Progenitor cell of endocrine pancreas (in vitro differentiated cells): ENCODE results near the gene SH3BP5. TPM values are rescaled to one million over a fixed set of nuclear protein-coding genes. Genes with fewer than 3 reads are reported as not detected.
"Not testable (repeated sequence)": the region's sequence is repeated elsewhere in the genome, so short reads cannot be mapped to it uniquely, and the experiment has no call there.

Experiments used
- DNase-seq: peaks from one replicate; pipeline ENCODE4 v3.0.0; 2021; ENCODE audit warnings: low spot score; ENCODE audit not compliant: unreplicated experiment
- H3K27ac Mint-ChIP-seq: 2 replicates; pipeline ENCODE4 v1.8.0; 2021; ENCODE audit warnings: mild to moderate bottlenecking, moderate library complexity, mixed read lengths
- H3K27me3 Mint-ChIP-seq: 2 replicates; pipeline ENCODE4 v1.8.0; 2021; ENCODE audit warnings: mixed read lengths
- H3K36me3 Mint-ChIP-seq: 2 replicates; pipeline ENCODE4 v1.8.0; 2022; ENCODE audit warnings: mixed read lengths; ENCODE audit not compliant: insufficient read depth
- H3K4me1 Mint-ChIP-seq: 2 replicates; pipeline ENCODE4 v1.8.0; 2021; ENCODE audit warnings: low read depth, mixed read lengths
- H3K4me3 Mint-ChIP-seq: 2 replicates; pipeline ENCODE4 v1.8.0; 2021; ENCODE audit warnings: low read depth, mild to moderate bottlenecking, moderate library complexity, mixed read lengths
- H3K9me3 Mint-ChIP-seq: 2 replicates; pipeline ENCODE4 v1.8.0; 2021; ENCODE audit warnings: low read depth, mixed read lengths
- total RNA-seq: library from RNA; stranded (reverse); gene quantifications from 2 replicates; pipeline ENCODE4 v1.2.1, GENCODE V29; 2021
- TF ChIP-seq, protein P1 (sequence below): fragments of 200-600 bp; sonication (generic); IDR thresholded peaks from one replicate; pipeline ENCODE4 v1.5.0; 2021; ENCODE audit warnings: antibody characterized with exemption, mild to moderate bottlenecking; ENCODE audit not compliant: unreplicated experiment

The SH3BP5 gene
- total RNA-seq, 1 donor from 2014 or later, result 11.6 TPM

DNA sequence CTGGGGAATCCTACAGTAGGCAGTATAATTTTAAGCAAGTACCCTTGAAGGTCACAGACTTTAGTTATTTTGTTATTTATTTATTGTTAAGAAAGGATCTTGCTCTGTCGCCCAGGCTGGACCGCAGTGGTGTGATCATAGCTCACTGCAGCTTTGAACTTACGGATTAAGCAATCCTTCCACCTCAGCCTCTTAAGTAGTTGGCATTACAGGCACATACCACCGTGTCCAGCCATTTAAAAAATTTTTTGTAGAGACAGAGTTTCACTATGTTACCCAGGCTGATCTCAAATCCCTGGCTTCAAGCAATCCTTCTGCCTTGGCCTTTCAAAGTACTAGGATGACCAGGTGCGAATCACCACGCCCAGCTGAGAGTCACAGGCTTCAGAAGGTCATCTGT lies 22.1 kb upstream of the SH3BP5 start:
- no peaks in the 10 kb centered on the region for H3K36me3 Mint-ChIP-seq
- H3K9me3 Mint-ChIP-seq, result peaks cover 12% of the 10 kb centered on the region
- H3K4me1 Mint-ChIP-seq, result peaks cover 7% of the 10 kb centered on the region
- no peak for DNase-seq
- no peak overlapping the region for H3K4me3 Mint-ChIP-seq
- no peak overlapping the region for H3K27ac Mint-ChIP-seq
- no peaks in the 10 kb centered on the region for H3K27me3 Mint-ChIP-seq
- TF ChIP-seq, protein P1, sequence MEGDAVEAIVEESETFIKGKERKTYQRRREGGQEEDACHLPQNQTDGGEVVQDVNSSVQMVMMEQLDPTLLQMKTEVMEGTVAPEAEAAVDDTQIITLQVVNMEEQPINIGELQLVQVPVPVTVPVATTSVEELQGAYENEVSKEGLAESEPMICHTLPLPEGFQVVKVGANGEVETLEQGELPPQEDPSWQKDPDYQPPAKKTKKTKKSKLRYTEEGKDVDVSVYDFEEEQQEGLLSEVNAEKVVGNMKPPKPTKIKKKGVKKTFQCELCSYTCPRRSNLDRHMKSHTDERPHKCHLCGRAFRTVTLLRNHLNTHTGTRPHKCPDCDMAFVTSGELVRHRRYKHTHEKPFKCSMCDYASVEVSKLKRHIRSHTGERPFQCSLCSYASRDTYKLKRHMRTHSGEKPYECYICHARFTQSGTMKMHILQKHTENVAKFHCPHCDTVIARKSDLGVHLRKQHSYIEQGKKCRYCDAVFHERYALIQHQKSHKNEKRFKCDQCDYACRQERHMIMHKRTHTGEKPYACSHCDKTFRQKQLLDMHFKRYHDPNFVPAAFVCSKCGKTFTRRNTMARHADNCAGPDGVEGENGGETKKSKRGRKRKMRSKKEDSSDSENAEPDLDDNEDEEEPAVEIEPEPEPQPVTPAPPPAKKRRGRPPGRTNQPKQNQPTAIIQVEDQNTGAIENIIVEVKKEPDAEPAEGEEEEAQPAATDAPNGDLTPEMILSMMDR, result no peak

DNA sequence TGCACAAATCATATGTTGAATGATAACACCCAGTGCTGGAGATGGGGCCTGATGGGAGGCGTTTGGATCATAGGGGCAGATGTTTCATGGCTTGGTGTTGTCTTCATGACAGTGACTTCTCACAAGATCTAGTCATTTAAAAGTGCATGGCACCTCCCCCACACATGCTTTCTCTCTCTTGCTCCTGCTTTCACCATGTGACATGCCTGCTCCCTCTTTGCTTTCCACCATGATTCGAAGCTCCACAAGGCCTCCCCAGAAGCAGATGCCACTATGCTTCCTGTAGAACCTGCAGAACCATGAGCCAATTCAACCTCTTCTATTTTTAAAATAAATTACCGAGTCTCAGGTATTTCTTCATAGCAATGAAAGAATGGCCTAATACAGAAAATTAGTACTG lies 17.8 kb upstream of the SH3BP5 start:
- Mint-ChIP-seq H3K4me1 (peaks cover 6% of the 10 kb centered on the region), H3K9me3 (peaks cover 12% of the 10 kb centered on the region), H3K36me3 (no peaks in the 10 kb centered on the region), H3K27ac (no peak overlapping the region), H3K27me3 (no peaks in the 10 kb centered on the region), H3K4me3 (no peak overlapping the region)
- DNase-seq, result no peak
- TF ChIP-seq, protein P1, result no peak

DNA sequence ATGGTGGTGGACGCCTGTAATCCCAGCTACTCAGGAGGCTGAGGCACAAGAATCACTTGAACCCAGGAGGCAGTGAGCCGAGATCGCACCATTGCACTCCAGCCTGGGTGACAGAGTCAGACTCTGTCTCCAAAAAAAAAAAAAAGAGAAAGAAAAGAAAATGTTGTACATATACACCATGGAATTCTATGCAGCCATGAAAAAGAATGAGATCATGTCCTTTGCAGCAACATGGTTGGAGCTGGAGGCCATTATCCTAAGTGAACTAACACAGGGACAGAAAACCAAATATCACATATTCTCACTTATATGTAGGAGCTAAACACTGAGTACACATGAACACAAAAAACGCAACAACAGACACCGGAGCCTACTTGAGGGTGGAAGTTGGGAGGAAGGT lies 17.1 kb upstream of the SH3BP5 start:
- not testable (repeated sequence) for H3K36me3 Mint-ChIP-seq, DNase-seq, H3K27ac Mint-ChIP-seq, H3K27me3 Mint-ChIP-seq, H3K4me3 Mint-ChIP-seq
- H3K4me1 Mint-ChIP-seq, result peaks cover 10% of the 10 kb centered on the region
- H3K9me3 Mint-ChIP-seq, result peaks cover 12% of the 10 kb centered on the region

DNA sequence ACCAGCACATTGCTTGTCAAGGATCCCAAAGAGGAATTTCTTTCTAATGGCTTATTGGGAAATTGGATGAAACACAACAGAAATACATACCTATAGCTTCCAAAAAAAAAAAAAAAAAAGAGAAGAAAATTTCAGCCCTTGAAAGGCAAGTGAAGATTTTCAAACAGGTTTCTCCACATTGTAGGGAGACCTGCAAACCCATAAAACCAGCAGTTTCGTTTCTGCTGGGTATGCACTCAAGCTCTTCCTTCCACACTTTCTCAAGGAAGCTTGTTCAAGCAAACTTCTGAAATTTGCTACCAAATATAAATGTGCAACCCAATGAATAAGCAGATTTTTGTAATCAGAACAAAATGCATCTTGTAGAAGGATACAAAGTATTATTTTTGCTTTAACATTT lies 15.9 kb upstream of the SH3BP5 start:
- H3K4me1 Mint-ChIP-seq, result peaks cover 13% of the 10 kb centered on the region
- no peaks in the 10 kb centered on the region for H3K27me3 Mint-ChIP-seq
- no peak overlapping the region for H3K27ac Mint-ChIP-seq
- H3K36me3 Mint-ChIP-seq, result no peaks in the 10 kb centered on the region
- peaks cover 12% of the 10 kb centered on the region for H3K9me3 Mint-ChIP-seq
- DNase-seq, result no peak
- H3K4me3 Mint-ChIP-seq, result no peak overlapping the region
- TF ChIP-seq, protein P1, result no peak

DNA sequence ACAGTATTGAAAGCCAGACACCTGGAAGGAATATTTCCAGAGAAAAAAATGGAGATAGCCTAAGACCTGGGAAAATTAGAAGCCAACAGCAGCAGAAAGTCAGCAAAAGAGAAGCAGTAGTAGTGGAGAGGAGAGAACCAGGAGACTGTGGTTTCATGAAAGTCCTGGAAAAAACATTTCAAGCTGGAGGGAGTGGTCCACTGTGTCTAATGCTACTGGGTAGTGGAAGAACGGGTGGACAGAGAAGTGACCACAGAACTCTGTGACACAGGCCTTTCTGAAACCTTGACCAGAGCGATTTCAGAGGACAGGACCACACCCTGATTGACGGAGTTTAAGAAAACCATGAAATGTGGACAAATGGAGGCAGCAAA lies 15.3 kb upstream of the SH3BP5 start:
- no peak overlapping the region for H3K27ac Mint-ChIP-seq
- no peak for DNase-seq
- peaks cover 12% of the 10 kb centered on the region for H3K9me3 Mint-ChIP-seq
- TF ChIP-seq, protein P1, result no peak
- H3K36me3 Mint-ChIP-seq, result no peaks in the 10 kb centered on the region
- no peak overlapping the region for H3K4me3 Mint-ChIP-seq
- no peaks in the 10 kb centered on the region for H3K27me3 Mint-ChIP-seq
- H3K4me1 Mint-ChIP-seq, result peaks cover 13% of the 10 kb centered on the region

DNA sequence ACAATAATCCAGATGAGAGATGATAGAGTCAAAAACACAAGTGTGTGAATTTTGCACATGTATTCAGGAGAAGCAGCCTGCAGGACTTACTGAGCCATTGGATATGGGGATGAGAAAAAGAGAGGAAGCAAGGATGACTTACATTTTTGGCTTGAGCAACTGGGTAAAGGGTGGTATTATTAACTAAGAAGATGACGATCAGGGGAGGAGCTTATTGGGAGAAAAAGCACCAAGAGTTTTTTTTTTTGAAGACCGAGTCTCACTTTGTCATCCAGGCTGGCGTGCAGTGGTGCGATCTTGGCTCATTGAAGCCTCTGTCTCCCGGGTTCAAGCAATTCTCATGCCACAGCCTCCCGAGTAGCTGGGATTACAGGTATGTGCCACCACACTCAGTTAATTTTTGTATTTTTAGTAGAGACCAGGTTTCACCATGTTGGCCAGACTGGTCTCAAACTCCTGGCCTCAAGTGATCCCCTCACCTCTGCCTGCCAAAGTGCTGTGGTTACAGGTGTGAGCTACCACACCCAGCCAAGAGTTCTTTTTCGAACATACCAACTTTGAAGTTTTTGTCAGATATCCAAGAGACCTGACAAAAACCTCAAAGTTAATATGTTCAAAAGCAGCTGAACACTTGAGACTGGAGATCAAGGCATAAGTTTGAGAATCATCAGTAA lies 14.8 kb upstream of the SH3BP5 start:
- H3K4me1 Mint-ChIP-seq, result peaks cover 13% of the 10 kb centered on the region
- TF ChIP-seq, protein P1, result no peak

More for the DNA sequence above, 14.8 kb upstream of the SH3BP5 start:
- H3K9me3 Mint-ChIP-seq, result peaks cover 8% of the 10 kb centered on the region
- DNase-seq, result no peak
- no peaks in the 10 kb centered on the region for H3K36me3 Mint-ChIP-seq
- no peaks in the 10 kb centered on the region for H3K27me3 Mint-ChIP-seq
- no peak overlapping the region for H3K4me3 Mint-ChIP-seq
- H3K27ac Mint-ChIP-seq, result no peak overlapping the region
